ENCODE measurements around the gene YJU2.

DNA sequence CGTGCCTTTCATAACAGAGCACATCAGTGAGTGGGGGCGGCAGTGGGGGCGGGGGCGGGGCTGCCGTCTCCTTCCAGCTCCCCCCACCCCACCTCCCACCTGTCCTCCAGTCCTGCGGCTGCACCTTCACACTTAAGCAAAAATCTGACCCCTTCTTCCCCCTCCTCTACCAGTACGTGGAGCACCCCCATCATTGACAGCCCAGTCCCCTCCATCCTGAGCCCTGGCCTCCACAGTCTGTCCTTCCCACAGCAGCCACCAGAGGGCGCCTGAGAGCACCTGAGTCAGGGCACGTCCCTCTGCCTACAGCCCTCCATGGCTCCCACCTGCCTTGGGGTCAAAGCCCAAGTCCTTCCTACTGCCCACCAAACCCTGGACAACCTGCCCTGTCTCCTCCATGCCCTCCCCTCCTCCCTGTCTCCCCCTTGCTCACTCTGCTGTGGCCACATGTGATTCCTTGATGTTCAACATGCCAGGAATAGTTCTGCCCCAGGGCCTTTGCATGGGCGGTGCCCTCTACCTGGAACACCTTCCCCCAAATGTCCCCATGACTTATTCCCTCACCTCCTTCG lies 13.5 kb upstream of the YJU2 start:
- TF ChIP-seq, protein P1, sequence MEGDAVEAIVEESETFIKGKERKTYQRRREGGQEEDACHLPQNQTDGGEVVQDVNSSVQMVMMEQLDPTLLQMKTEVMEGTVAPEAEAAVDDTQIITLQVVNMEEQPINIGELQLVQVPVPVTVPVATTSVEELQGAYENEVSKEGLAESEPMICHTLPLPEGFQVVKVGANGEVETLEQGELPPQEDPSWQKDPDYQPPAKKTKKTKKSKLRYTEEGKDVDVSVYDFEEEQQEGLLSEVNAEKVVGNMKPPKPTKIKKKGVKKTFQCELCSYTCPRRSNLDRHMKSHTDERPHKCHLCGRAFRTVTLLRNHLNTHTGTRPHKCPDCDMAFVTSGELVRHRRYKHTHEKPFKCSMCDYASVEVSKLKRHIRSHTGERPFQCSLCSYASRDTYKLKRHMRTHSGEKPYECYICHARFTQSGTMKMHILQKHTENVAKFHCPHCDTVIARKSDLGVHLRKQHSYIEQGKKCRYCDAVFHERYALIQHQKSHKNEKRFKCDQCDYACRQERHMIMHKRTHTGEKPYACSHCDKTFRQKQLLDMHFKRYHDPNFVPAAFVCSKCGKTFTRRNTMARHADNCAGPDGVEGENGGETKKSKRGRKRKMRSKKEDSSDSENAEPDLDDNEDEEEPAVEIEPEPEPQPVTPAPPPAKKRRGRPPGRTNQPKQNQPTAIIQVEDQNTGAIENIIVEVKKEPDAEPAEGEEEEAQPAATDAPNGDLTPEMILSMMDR (conservative IDR thresholded peaks at IDR 0.05): peak; percentile 78
- no peak for TF ChIP-seq EZH2 (IDR thresholded peaks at IDR 0.05; ENCODE audit: low read depth)

All from PC-9 (cell line).